HCT116 (cell line): ENCODE data around the gene NPFFR1. TPM values are rescaled to one million over a fixed set of nuclear protein-coding genes. Genes with fewer than 3 reads are reported as not detected.
"Not testable (repeated sequence)": the region's sequence is repeated elsewhere in the genome, so short reads cannot be mapped to it uniquely, and the experiment has no call there.

Experiments used
- ATAC-seq: fragments of 200-7000 bp; cut with Tn5 transposase; 2 replicates; pipeline ENCODE4 v1.9.1; 2020; ENCODE audit warnings: mild to moderate bottlenecking, moderate library complexity
- BruUV-seq: library from RNA; stranded (reverse); fragments of 400-500 nt; replicated peaks from 2 replicates; lab custom pipeline; 2021; lab: Mats Ljungman, UMichigan
- CTCF ChIA-PET: fragments of 300-600 bp; sonication (Branson Sonifier 250); formaldehyde crosslinking; loops from one replicate; lab custom pipeline; 2021; ENCODE audit warnings: antibody characterized with exemption; lab: Charles Lee
- POLR2A ChIA-PET: fragments of 300-600, 350-600 bp; sonication (Branson Sonifier 250); formaldehyde crosslinking; loops from one replicate; lab custom pipeline; 2021; ENCODE audit warnings: antibody characterized with exemption; lab: Charles Lee
- RAD21 ChIA-PET, 2 experiments: fragments of 300-600 bp; sonication (Branson Sonifier 250); formaldehyde crosslinking; loops; one replicate each; lab custom pipeline; 2023; ENCODE audit warnings: low total read pairs in 2 of 2; ENCODE audit not compliant: uncharacterized antibody in 2 of 2, unreplicated experiment in 2 of 2, low non-redundant PET in 1 of 2; lab: Charles Lee
- DNase-seq: peaks from one replicate; pipeline ENCODE4 v3.0.0-alpha.2; 2010; ENCODE audit warnings: low read depth, low spot score
- H2AFZ ChIP-seq: fragments of 200-600 bp; shearing (Covaris generic), sonication (generic); 2 replicates; pipeline ENCODE4 v1.6.1; 2017; ENCODE audit warnings: low read depth, mixed run types, mixed read lengths, antibody characterized with exemption, low read length; ENCODE audit not compliant: poor library complexity, severe bottlenecking
- H3K27ac ChIP-seq: 2 replicates; pipeline ENCODE4 v1.5.1; 2012; ENCODE audit warnings: low read depth, low read length
- H3K27me3 ChIP-seq: fragments of 200-600 bp; sonication (generic); 2 replicates; pipeline ENCODE4 v1.6.1; 2016; ENCODE audit warnings: mixed run types, low read length, mixed read lengths; ENCODE audit not compliant: insufficient read depth
- H3K36me3 ChIP-seq, 2 experiments: fragments of 200-500 bp in 1 of 2; fragments of 200-600 bp in 1 of 2; sonication (Bioruptor generic) in 1 of 2; sonication (generic) in 1 of 2; 2 replicates each; pipeline versions ENCODE4 v1.5.1 to v1.6.1; 2014 to 2016; ENCODE audit warnings: low read length in 2 of 2, inconsistent platforms in 1 of 2, mixed read lengths in 1 of 2, mixed run types in 1 of 2; ENCODE audit not compliant: insufficient read depth in 2 of 2, control insufficient read depth in 1 of 2
- H3K4me1 ChIP-seq, 2 experiments: fragments of 200-600 bp in 1 of 2; sonication (generic) in 1 of 2; 2 replicates each; pipeline versions ENCODE4 v1.5.1 to v1.6.1; 2012 to 2017; ENCODE audit warnings: low read length in 2 of 2, inconsistent platforms in 1 of 2, mild to moderate bottlenecking in 1 of 2, mixed read lengths in 1 of 2, mixed run types in 1 of 2, moderate library complexity in 1 of 2; ENCODE audit not compliant: insufficient read depth in 2 of 2, control insufficient read depth in 1 of 2
- H3K4me2 ChIP-seq: fragments of 200-600 bp; sonication (generic); 2 replicates; pipeline ENCODE4 v1.6.1; 2017; ENCODE audit warnings: mixed run types, low read length, mixed read lengths
- H3K4me3 ChIP-seq, 2 experiments: fragments of 200-600 bp in 1 of 2; sonication (generic) in 1 of 2; replicated peaks in 1 of 2; 2 replicates each; pipeline ENCODE4 v1.5.1; 2011 to 2016; ENCODE audit warnings: low read length in 2 of 2, control low read depth in 1 of 2, low read depth in 1 of 2, mild to moderate bottlenecking in 1 of 2, mixed read lengths in 1 of 2, mixed run types in 1 of 2
- H3K79me2 ChIP-seq: fragments of 200-600 bp; sonication (generic); 2 replicates; pipeline ENCODE4 v1.6.1; 2017; ENCODE audit warnings: mild to moderate bottlenecking, mixed run types, low read length, moderate library complexity, mixed read lengths; ENCODE audit not compliant: insufficient read depth
- H3K9ac ChIP-seq: fragments of 200-600 bp; sonication (generic); 2 replicates; pipeline ENCODE4 v1.6.1; 2016; ENCODE audit warnings: low read length, mixed read lengths
- H3K9me2 ChIP-seq: fragments of 200-600 bp; sonication (generic), shearing (Covaris generic); 2 replicates; pipeline ENCODE4 v1.6.1; 2017; ENCODE audit warnings: mixed run types, mild to moderate bottlenecking, moderate library complexity; ENCODE audit not compliant: insufficient read depth
- H3K9me3 ChIP-seq, 2 experiments: fragments of 200-500 bp in 1 of 2; fragments of 200-600 bp in 1 of 2; sonication (Bioruptor generic) in 1 of 2; sonication (generic) in 1 of 2; 2 replicates each; pipeline ENCODE4 v1.6.1; 2014 to 2017; ENCODE audit warnings: low read length in 2 of 2, mixed read lengths in 2 of 2, inconsistent platforms in 1 of 2, low read depth in 1 of 2, mild to moderate bottlenecking in 1 of 2, mixed run types in 1 of 2, moderate library complexity in 1 of 2; ENCODE audit not compliant: control insufficient read depth in 1 of 2, insufficient read depth in 1 of 2
- H4K20me1 ChIP-seq: fragments of 200-600 bp; sonication (generic), shearing (Covaris generic); 2 replicates; pipeline ENCODE4 v1.6.1; 2017; ENCODE audit warnings: mixed run types, mild to moderate bottlenecking, moderate library complexity; ENCODE audit not compliant: insufficient read depth
- ATF3 ChIP-seq: IDR thresholded peaks from 2 replicates; pipeline ENCODE4 v1.6.1; 2012
- CBX3 ChIP-seq: IDR thresholded peaks from 2 replicates; pipeline ENCODE4 v1.6.1; 2012; ENCODE audit warnings: low read depth
- CEBPB ChIP-seq: IDR thresholded peaks from 2 replicates; pipeline ENCODE4 v1.6.1; 2012; ENCODE audit warnings: low read depth
- EGR1 ChIP-seq: IDR thresholded peaks from 2 replicates; pipeline ENCODE4 v1.6.1; 2012; ENCODE audit warnings: low read depth
- ELF1 ChIP-seq: IDR thresholded peaks from 2 replicates; pipeline ENCODE4 v1.6.1; 2012; ENCODE audit warnings: low read depth, borderline replicate concordance
- EZH2phosphoT487 ChIP-seq: fragments of 200-600 bp; IDR thresholded peaks from 2 replicates; pipeline ENCODE4 v1.6.1; 2018; ENCODE audit warnings: antibody characterized with exemption, borderline replicate concordance
- FOSL1 ChIP-seq: IDR thresholded peaks from 2 replicates; pipeline ENCODE4 v1.6.1; 2012; ENCODE audit warnings: low read depth
- JUND ChIP-seq: IDR thresholded peaks from 2 replicates; pipeline ENCODE4 v1.6.1; 2012
- MAX ChIP-seq: IDR thresholded peaks from 2 replicates; pipeline ENCODE4 v1.6.1; 2012
- POLR2A ChIP-seq: IDR thresholded peaks from 2 replicates; pipeline ENCODE4 v1.7.0; 2011; ENCODE audit warnings: borderline replicate concordance; ENCODE audit not compliant: insufficient read depth, insufficient read length; ENCODE audit errors: extremely low read depth
- POLR2AphosphoS5 ChIP-seq: IDR thresholded peaks from 2 replicates; pipeline ENCODE4 v1.6.1; 2011; ENCODE audit warnings: mild to moderate bottlenecking, low read depth, low read length, moderate library complexity
- SIN3A ChIP-seq: IDR thresholded peaks from 2 replicates; pipeline ENCODE4 v1.6.1; 2012; ENCODE audit warnings: low read depth
- SP1 ChIP-seq: IDR thresholded peaks from 2 replicates; pipeline ENCODE4 v1.6.1; 2012; ENCODE audit warnings: low read depth
- SRF ChIP-seq: IDR thresholded peaks from 2 replicates; pipeline ENCODE4 v1.6.1; 2012; ENCODE audit warnings: low read depth
- YY1 ChIP-seq: IDR thresholded peaks from 2 replicates; pipeline ENCODE4 v1.6.1; 2011; ENCODE audit warnings: low read length, low read depth, moderate library complexity, mild to moderate bottlenecking; ENCODE audit not compliant: insufficient replicate concordance; ENCODE audit errors: extremely low read depth
- ZBTB33 ChIP-seq: IDR thresholded peaks from 2 replicates; pipeline ENCODE4 v1.6.1; 2011; ENCODE audit warnings: mild to moderate bottlenecking, low read length, moderate library complexity; ENCODE audit not compliant: insufficient replicate concordance; ENCODE audit errors: extremely low read depth
- ZNF274 ChIP-seq: fragments of 200-500 bp; sonication (Bioruptor generic); IDR thresholded peaks from 2 replicates; pipeline ENCODE4 v1.6.1; 2014; ENCODE audit warnings: mild to moderate bottlenecking, low read depth, low read length, inconsistent platforms
- intact Hi-C: fragments of 100-400 bp; cut with micrococcal nuclease; formaldehyde crosslinking; loops from 2 replicates; pipeline ENCODE4 v1.10.0; 2022
- total RNA-seq: library from RNA; stranded (reverse); gene quantifications from one replicate; pipeline ENCODE4 v1.2.1, GENCODE V29; 2021; ENCODE audit not compliant: unreplicated experiment

Gene NPFFR1
- total RNA-seq, 1 experiment from 2014 or later, result 0.02 TPM

GRCh38 chr10:70241081-70241480 is 42.7 kb downstream of the NPFFR1 start:
- Histone ChIP-seq H3K9me3 (no peaks in the 10 kb centered on the region), H3K27me3 (no peaks in the 10 kb centered on the region), H3K4me2 (no peak overlapping the region), H3K4me1 (no peaks in the 10 kb centered on the region), H3K9ac (no peak overlapping the region), H4K20me1 (no peaks in the 10 kb centered on the region), H3K4me3 (no peak overlapping the region), H3K36me3 (no peaks in the 10 kb centered on the region), H3K79me2 (no peaks in the 10 kb centered on the region), H3K9me2 (no peaks in the 10 kb centered on the region), H2AFZ (no peak overlapping the region), H3K27ac (no peak overlapping the region)
- no TSS peak for BruUV-seq
- intact Hi-C loops, result no loop called here
- DNase-seq (no peak), ATAC-seq (no peak)
- ChIA-PET CTCF (no interaction called here), RAD21 (interaction anchor here in 1 of 2 experiments (0.7 kb wide), 1 partner anchor 7 kb away, joined by 4 read pairs; no protein-coding TSS in a partner anchor), POLR2A (no interaction called here)
- no peak for TF ChIP-seq POLR2AphosphoS5
- TF ChIP-seq POLR2A, result no peak
- no peak for TF ChIP-seq FOSL1
- TF ChIP-seq SIN3A, result no peak
- TF ChIP-seq ZNF274, result no peak
- TF ChIP-seq EGR1, result no peak
- TF ChIP-seq CEBPB, result no peak
- TF ChIP-seq ELF1, result no peak
- no peak for TF ChIP-seq ZBTB33
- no peak for TF ChIP-seq CBX3
- TF ChIP-seq ATF3, result no peak
- no peak for TF ChIP-seq YY1
- TF ChIP-seq MAX, result no peak
- TF ChIP-seq EZH2phosphoT487, result no peak
- no peak for TF ChIP-seq JUND
- TF ChIP-seq SP1, result no peak
- TF ChIP-seq SRF, result no peak

GRCh38 chr10:70239986-70240385 is 43.8 kb downstream of the NPFFR1 start:
- H3K27me3 ChIP-seq, H4K20me1 ChIP-seq, H3K9me3 ChIP-seq, ATAC-seq, intact Hi-C loops, BruUV-seq, CTCF ChIA-PET, H2AFZ ChIP-seq, DNase-seq, H3K4me1 ChIP-seq, H3K27ac ChIP-seq, RAD21 ChIA-PET, H3K4me2 ChIP-seq, H3K79me2 ChIP-seq, POLR2A ChIA-PET, H3K36me3 ChIP-seq, H3K9ac ChIP-seq, H3K4me3 ChIP-seq, H3K9me2 ChIP-seq: not testable (repeated sequence)
